OCI-LY3 (cell line): Measurements from ENCODE around the gene OR52K2.

Experiments used
- H2AFZ ChIP-seq: fragments of 200-600, 300-600 bp; shearing (Covaris generic); 2 replicates; pipeline ENCODE4 v1.6.0; 2014; ENCODE audit warnings: antibody characterized with exemption, low read depth, low read length
- H3K27ac ChIP-seq: fragments of 200-600, 300-600 bp; sonication (generic); 2 replicates; pipeline ENCODE4 v1.5.1; 2014; ENCODE audit warnings: mild to moderate bottlenecking, low read length, moderate library complexity, mixed read lengths
- H3K27me3 ChIP-seq: fragments of 200-600, 300-600 bp; sonication (generic); 2 replicates; pipeline ENCODE4 v1.6.1; 2014; ENCODE audit warnings: low read depth, low read length, mixed read lengths
- H3K36me3 ChIP-seq: fragments of 200-600, 300-600 bp; sonication (generic); replicated peaks from 2 replicates; pipeline ENCODE3; 2014; ENCODE audit warnings: low read depth, low read length, mixed read lengths
- H3K4me1 ChIP-seq: fragments of 300-600, 200-600 bp; sonication (generic); 2 replicates; pipeline ENCODE4 v1.6.1; 2014; ENCODE audit warnings: low read length, mixed read lengths
- H3K4me2 ChIP-seq: fragments of 200-600, 300-600 bp; sonication (generic); 2 replicates; pipeline ENCODE4 v1.6.1; 2014; ENCODE audit warnings: low read length, mixed read lengths
- H3K4me3 ChIP-seq: fragments of 300-600, 200-600 bp; sonication (generic); 2 replicates; pipeline ENCODE4 v1.5.1; 2014; ENCODE audit warnings: antibody characterized with exemption, mild to moderate bottlenecking, low read length, moderate library complexity
- H3K79me2 ChIP-seq: fragments of 300-600, 200-600 bp; shearing (Covaris generic); 2 replicates; pipeline ENCODE4 v1.6.1; 2014; ENCODE audit warnings: mild to moderate bottlenecking, low read length, mixed read lengths
- H3K9ac ChIP-seq: fragments of 300-600, 200-600 bp; shearing (Covaris generic); 2 replicates; pipeline ENCODE4 v1.6.0; 2014; ENCODE audit warnings: mild to moderate bottlenecking, low read length, moderate library complexity
- H3K9me3 ChIP-seq: fragments of 200-600, 300-600 bp; shearing (Covaris generic); 2 replicates; pipeline ENCODE4 v1.6.1; 2014; ENCODE audit warnings: low read length, mixed read lengths; ENCODE audit not compliant: insufficient read depth
- H4K20me1 ChIP-seq: fragments of 200-600, 300-600 bp; sonication (generic); 2 replicates; pipeline ENCODE4 v1.6.1; 2016; ENCODE audit warnings: low read length, mixed read lengths; ENCODE audit not compliant: insufficient read depth
- EZH2phosphoT487 ChIP-seq: fragments of 200-600 bp; shearing (Covaris generic); IDR thresholded peaks from 2 replicates; pipeline ENCODE4 v1.6.1; 2018; ENCODE audit warnings: antibody characterized with exemption, mixed run types, low read depth
- TF ChIP-seq, protein P1 (sequence below): fragments of 200-600, 300-600 bp; sonication (generic); IDR thresholded peaks from 2 replicates; pipeline ENCODE4 v1.5.1; 2014; ENCODE audit warnings: antibody characterized with exemption, low read length, low read depth

The OR52K2 gene

GRCh38 chr11:4495487-4495886 lies 46.4 kb downstream of the OR52K2 start:
- no peak for TF ChIP-seq EZH2phosphoT487
- TF ChIP-seq, protein P1, sequence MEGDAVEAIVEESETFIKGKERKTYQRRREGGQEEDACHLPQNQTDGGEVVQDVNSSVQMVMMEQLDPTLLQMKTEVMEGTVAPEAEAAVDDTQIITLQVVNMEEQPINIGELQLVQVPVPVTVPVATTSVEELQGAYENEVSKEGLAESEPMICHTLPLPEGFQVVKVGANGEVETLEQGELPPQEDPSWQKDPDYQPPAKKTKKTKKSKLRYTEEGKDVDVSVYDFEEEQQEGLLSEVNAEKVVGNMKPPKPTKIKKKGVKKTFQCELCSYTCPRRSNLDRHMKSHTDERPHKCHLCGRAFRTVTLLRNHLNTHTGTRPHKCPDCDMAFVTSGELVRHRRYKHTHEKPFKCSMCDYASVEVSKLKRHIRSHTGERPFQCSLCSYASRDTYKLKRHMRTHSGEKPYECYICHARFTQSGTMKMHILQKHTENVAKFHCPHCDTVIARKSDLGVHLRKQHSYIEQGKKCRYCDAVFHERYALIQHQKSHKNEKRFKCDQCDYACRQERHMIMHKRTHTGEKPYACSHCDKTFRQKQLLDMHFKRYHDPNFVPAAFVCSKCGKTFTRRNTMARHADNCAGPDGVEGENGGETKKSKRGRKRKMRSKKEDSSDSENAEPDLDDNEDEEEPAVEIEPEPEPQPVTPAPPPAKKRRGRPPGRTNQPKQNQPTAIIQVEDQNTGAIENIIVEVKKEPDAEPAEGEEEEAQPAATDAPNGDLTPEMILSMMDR = no peak
- H3K4me3 ChIP-seq = no peak overlapping the region
- H2AFZ ChIP-seq = no peak overlapping the region
- H3K9ac ChIP-seq = no peak overlapping the region
- peaks cover 27% of the 10 kb centered on the region for H3K27me3 ChIP-seq
- peaks cover 5% of the 10 kb centered on the region; the same call in 1 of the 2 replicates for H3K4me1 ChIP-seq
- H3K36me3 ChIP-seq = no peaks in the 10 kb centered on the region
- H3K9me3 ChIP-seq = no peaks in the 10 kb centered on the region
- H4K20me1 ChIP-seq = no peaks in the 10 kb centered on the region
- no peak overlapping the region for H3K4me2 ChIP-seq
- no peak overlapping the region for H3K27ac ChIP-seq
- H3K79me2 ChIP-seq = no peaks in the 10 kb centered on the region

GRCh38 chr11:4495986-4496385 lies 46.9 kb downstream of the OR52K2 start:
- Histone ChIP-seq H3K27me3 (peaks cover 27% of the 10 kb centered on the region), H3K4me3 (no peak overlapping the region), H3K79me2 (no peaks in the 10 kb centered on the region), H3K9me3 (no peaks in the 10 kb centered on the region), H4K20me1 (no peaks in the 10 kb centered on the region), H3K9ac (no peak overlapping the region), H3K4me1 (peaks cover 5% of the 10 kb centered on the region; the same call in 1 of the 2 replicates), H2AFZ (no peak overlapping the region), H3K4me2 (no peak overlapping the region), H3K27ac (no peak overlapping the region), H3K36me3 (no peaks in the 10 kb centered on the region)
- TF ChIP-seq EZH2phosphoT487 = no peak
- TF ChIP-seq, protein P1 = no peak

DNA sequence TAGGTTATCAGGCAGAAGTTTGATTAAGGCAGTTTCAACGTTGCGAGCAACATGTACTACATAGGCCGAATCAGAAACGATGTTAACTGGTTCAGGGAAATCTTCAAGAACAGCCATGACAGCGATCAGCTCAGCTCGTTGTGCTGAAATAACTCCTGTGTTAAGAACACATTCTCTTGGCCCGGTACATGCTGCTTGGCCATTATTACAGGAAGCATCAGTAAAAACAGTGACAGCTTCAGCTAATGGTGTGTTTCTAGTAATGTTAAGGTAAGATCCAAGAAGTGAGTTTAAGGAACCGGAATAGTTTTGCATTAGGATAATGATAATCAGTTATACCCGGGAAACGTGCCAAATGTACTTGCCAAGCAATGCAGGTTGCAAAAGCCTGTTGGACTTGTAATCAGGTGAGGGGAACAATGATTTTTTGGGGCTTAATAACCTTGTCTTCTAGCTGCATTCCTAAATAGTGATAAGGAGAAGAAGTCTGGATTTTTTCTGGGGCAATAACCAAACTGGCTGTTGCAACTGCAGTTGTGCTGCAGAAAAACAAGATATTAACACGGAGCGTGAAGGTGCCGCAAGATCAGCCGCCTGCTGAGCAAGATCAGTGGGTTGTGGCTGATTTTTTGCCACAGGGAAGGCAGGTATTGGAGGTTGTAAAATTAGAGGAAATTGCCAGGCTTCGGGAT lies 47.6 kb downstream of the OR52K2 start:
- no peak overlapping the region for H2AFZ ChIP-seq
- no peak overlapping the region for H3K4me3 ChIP-seq
- no peak overlapping the region for H3K27ac ChIP-seq
- H4K20me1 ChIP-seq = no peaks in the 10 kb centered on the region
- H3K27me3 ChIP-seq = peaks cover 27% of the 10 kb centered on the region
- H3K9ac ChIP-seq = no peak overlapping the region
- no peaks in the 10 kb centered on the region for H3K9me3 ChIP-seq
- H3K79me2 ChIP-seq = no peaks in the 10 kb centered on the region
- no peak overlapping the region for H3K4me2 ChIP-seq
- peaks cover 5% of the 10 kb centered on the region; the same call in 1 of the 2 replicates for H3K4me1 ChIP-seq
- H3K36me3 ChIP-seq = no peaks in the 10 kb centered on the region
- TF ChIP-seq, protein P1 = no peak
